Measurements from ENCODE around the gene PRAME.

Gene PRAME

DNA sequence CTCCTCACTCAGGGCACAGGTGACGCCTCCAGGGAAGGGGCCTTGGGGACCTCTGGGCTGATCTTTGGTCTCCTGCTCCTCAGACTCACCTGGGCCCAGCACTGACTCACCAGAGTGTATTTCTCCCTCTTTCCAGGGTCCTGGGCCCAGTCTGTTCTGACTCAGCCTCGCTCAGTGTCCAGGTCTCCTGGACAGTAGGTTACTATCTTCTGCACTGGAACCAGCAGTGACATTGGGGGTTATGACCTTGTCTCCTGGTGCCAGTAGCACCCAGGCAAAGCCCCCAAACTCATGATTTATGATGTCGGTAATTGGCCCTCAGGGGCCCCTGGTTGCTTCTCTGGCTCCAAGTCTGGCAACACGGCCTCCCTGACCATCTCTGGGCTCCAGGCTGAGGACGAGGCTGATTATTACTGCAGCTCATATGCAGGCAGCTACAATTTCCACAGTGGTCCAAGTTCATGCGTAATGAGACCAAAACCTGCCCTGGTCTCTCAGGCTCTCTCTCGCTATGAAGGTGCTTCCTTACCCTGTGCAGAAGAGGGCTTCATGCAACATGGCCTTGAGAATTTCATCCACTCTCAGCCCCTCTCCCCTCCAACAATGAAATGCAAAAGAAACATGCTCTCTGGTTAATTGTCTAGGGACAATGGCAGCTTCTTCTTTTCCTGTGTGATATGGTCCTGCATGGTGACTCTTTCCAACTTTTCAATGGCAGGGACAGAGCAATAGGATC, 21.0 kb upstream of the PRAME start:
- no peak for DNase-seq

DNA sequence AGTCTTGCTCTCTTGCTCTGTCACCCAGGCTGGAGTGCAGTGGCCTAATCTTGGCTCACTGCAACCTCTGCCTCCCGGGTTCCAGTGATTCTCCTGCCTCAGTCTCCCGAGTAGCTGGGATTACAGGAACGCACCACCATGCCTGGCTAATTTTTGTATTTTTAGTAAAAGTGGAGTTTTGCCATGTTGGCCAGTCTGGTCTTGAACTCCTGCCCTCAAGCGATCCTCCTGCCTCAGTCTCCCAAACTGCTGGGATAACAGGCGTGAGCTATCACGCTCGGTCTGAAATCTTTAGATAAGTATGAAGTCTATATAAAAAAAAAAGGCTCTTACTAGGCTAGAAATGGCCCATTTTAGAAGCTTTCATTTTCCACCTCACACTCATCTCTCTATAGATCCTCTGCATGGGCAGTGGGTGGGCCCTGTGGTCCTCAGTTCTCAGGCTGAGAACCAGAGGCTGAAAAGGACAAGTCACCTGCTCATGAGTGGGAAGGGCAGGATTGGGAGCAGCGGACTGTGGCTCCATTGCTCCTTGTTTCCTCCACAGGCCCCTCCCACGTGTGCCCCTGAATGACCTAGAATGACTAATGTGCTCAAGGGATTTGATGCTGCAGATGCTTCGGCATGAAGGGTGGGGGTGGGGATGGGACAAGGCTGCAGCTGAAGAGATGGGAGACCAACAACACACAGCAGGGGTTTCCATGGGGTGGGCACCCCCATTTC, 19.8 kb upstream of the PRAME start:
- no peak for DNase-seq

GRCh38 chr22:22576989-22577427, 17.9 kb upstream of the PRAME start:
- no peak for DNase-seq

DNA sequence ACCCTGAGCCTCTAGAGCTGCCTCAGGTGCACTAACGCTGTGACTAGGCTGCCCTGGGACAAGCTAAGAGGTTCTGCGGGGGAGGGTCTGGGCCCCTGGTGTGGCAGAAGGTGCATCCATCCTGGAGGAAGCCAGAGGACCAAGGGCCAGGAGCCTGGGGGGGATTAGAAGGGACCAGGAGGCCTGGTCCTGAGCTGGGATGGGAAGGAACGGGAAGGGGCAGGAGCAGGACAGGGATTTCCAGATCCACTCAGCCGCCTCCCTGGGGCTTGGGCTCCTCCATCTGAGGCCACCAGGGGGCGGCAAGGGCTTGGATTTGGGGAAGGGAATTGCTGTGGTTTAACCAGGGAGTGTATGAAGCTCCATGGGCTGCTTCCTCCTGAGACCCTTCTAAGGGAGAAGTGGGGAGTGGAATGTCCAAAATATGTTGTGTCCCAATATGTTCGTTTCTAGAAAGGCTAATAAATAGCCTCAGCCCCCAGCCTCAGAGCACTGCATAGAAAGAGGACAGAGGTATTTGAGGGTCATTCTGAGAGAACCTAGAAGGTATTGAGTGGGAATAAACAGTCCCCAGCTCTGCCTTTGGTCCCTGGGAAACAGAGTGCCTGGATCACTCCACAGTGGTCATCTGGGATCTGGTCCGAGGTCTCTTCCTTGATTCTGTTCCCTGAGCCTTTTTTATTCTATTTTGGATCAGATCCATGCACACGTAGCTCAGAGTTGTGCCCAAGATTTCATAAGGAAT, 17.4 kb upstream of the PRAME start:
- peak; percentile 2 to 31 (median 15) for DNase-seq

DNA sequence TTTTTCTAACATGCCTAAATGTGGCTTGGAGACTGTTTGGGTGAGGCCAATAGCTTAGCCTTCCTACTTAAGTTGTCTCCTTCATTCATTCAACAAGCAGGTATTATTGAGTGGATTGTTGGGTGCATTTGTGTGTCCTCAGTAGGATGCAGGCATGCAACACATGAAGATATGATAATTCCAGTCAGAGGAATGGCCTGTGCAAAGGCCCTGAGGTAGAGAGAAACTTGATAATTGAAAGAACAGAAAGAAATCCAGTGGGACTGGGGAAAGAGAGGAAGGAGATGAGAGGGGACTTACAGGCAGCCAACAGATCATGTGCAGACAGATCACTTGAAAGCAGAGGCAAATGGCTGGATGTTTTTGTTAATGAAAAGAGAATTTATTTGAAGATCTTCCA, 15.3 kb upstream of the PRAME start:
- DNase-seq = no peak

GRCh38 chr22:22573047-22573889, 14.2 kb upstream of the PRAME start:
- no peak for DNase-seq

DNA sequence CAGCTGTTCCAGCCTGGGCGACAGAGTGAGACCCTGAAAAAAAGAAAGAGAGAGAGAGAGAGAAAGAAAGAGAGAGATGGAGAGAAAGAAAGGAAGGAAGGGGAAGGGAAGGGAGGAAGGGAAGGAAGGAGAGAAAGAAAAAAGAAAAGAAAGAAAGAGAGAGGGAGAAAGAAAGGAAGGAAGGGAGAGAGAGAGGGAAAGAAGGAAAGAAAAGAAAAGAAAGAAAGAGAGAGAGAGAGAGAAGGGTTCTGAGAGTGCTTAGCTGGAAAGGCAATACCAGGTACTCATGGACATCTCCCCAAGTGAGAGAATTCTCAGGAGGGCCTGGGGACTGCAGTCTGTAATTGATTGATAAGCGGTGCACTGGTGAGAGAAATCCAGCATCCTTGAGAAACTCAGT, 12.8 kb upstream of the PRAME start:
- no peak for DNase-seq

DNA sequence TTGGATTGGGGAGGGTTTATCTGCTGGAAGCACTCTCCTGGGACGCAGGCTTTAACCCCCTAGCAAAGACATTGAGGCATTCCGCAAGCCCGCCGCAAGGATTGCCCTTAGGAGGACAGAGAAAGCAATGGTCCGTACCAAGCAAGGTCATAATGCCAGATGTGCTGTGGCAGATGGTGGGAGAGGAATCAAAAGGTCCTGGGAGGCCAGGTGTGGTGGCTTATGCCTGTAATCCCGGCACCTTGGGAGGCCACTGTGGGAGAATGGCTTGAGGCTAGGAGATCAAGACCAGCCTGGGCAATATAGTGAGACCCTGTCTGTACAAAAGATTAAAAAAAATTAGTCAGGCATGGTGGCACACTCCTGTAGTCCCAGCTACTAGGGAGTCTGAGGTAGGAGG, 12.4 kb upstream of the PRAME start:
- no peak for DNase-seq

DNA sequence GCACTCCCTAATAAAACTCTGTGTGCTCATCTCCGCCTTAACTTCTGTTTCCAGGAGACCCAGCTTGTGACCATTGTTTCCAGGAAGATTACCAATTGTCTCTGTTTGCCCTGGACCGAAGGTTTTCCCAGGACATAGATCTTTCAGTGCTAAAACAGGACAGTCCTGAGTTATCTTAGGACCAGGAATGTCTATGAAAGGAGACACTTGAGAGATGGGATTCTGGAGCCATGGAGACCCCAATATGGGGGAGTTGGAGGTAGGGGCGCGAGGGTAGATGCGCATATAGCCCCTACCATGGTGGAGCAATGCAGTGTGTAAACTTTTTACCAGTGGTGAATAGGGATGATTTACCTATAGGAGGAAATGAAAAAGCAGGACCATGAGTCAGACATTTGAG, 10.2 kb upstream of the PRAME start:
- no peak for DNase-seq

DNA sequence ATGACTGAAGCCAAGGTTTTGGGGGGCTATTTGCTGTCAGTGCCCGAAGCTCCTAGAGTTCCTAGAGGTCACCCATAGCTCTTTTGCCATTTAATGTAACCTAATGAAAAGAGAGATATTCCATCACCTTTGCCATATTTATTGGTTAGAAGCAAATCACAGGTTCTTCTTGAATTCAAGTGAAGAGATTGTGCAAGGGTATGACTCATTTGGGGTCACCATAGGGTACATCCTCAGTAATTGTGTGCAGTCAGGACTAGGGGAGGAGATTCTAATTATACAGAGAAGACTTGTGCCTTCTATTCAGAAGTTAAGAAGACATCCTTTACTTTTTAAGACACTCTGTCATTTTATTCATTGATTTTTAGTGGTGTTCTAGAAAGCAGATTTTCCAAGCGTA, 6.9 kb upstream of the PRAME start:
- no peak for DNase-seq

GRCh38 chr22:22558071-22558971, 744 bp downstream of the PRAME start:
- DNase-seq = no peak

DNA sequence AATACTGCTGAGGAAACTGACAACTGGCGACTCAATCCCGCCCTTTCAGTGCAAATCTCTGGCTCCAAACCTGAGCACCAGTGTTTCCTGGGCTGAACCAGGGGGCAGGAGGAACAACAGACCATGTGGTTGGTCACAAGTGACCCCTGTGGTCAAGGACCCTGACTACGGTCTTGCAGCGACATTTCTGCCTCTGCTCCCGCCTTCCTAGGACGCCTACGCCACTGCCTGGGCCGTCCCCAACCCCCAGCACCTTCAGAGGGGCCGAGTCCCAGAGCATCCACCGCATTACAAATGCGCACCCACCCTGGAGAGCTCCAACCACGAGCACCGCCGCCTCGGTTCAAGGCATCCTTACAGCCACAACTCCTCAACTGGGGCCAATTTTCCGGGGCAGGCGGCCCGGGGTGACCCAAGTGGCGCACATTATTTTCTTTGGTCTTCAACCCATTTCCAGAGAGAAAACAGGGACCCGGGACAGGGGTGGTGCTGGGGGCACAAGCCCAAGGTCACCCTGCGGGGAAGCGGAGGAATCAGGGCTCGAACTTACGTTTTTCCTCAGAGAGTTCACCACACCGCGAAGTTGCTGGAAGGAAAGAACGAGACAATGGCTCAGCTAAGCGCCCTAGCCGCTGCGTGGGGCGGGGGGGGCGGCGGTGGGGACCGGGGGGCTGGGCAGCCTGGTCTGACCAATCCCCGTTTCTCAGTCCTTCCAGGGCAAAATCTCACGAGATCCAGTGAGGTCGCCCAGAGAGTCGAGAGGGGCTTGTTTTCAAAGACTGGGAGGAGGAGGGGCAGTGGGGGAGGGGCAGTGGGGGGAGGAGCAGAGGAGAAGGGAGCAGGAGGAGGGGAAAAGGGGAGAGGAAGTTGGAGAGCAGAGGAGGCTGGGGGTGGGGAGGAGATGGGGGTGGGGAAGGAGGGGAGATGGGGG, 1.8 kb downstream of the PRAME start:
- DNase-seq = peak in 1 of 3 experiments; percentile 6

DNA sequence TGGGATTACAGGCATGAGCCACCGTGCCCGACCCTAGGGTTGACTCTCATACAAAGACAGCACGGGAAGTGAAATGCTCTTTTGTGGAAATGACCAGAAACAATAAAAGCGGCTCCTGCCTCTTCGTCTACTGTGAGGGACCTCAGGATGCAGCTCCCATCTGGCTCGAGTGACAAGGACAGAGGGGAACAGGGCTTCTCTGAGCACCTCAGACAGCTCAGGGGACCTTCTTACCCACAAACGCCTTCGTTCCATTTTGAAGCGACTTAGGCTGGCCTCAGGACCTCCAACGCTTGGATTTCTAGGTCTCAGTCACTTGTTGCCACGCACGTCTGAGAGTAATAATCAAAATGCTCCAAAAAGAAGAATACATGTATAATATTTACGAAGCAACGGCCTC, 2.5 kb downstream of the PRAME start:
- no peak for DNase-seq

DNA sequence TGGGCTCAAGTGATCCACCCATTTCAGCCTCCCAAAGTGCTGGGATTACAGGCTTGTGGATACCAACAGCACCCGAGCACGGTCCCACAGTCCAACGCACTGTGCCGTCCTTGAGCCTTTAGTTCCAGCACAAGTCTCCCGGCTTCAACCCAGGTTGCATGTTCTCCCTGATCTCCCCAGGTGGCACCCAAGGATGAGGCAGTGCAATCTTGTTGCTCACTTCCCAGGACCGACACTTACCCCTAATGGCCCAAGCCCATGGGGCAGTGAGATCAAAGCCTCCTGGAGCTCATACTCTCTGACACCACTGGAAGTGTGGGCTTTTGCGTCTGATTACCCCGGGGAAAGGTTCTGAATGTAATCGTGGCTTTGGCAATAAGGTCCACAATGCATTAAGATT, 3.5 kb downstream of the PRAME start:
- DNase-seq = no peak

- no peak for DNase-seq
Observed at GRCh38 chr22:22554587-22555284, 4.3 kb downstream of the PRAME start.

- no peak for DNase-seq
Observed at GRCh38 chr22:22553735-22554586, 5.1 kb downstream of the PRAME start.

DNA sequence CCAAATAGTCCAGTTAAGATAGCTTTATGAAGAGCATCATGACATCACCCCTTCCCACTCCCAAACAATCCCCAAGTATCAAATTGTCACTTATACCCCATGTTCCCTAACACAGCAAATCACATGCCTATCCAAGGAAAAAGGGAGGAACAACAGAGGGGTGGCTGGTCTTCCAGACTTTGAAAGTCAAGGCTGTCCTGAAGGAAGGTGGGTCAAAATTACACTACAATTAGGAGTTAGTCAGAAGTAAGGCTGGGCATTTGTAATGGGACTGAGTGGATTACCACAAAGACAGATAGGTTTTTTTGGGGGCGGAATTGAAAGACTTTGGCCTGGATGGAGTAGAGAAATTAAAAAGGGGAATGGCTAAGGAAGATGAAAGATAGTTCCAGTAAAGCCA, 5.9 kb downstream of the PRAME start:
- no peak for DNase-seq

DNA sequence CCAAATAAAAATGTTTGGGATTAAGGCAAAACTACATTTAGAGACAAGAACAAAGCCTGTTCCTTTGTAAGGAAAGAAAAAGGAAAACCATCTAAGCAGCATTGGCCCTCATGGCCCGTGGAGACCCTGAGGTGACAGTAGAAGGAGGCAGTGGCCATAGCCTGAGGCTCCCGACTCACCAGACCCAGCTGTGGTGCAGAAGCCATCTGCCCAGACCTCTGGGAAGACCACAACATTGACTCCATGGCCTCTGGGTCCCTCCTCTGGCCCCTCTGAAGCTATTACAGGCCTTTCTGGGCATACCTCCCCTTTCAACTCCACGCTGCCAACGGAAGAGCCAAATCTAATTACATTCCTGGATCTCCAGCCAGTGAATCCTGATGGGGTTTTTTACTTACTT, 6.4 kb downstream of the PRAME start:
- DNase-seq = peak in 1 of 3 experiments; percentile 11

All from NCI-H1417 (cell line).